K562 treated with DMSO at 1 percent for 4 hours (cell line): ENCODE data around the gene PER1. TPM values are rescaled to one million over a fixed set of nuclear protein-coding genes. Genes with fewer than 3 reads are reported as not detected.

Source experiments
- total RNA-seq: library from RNA; unstranded; fragments of 300-600 nt; gene quantifications from 2 replicates; pipeline ENCODE4 v1.2.3, GENCODE V29; 2022; ENCODE audit not compliant: insufficient read depth

Gene PER1
- total RNA-seq = 7.5 and 13.8 TPM in 2 replicates

GRCh38 chr17:8152112-8152775 is at the start of gene PER1:
TSS of gene PER1 (minus strand) at chr17:8152404. CDS start at chr17:8150706, 1,698 bp downstream.

GRCh38 chr17:8189711-8190477 is 37.7 kb upstream of the PER1 start, which contains the start of gene BORCS6:
TSS of gene BORCS6 (minus strand) at chr17:8190180. CDS start at chr17:8190140, 40 bp downstream.

GRCh38 chr17:8176197-8176940 is 24.2 kb upstream of the PER1 start, which contains the start of gene TMEM107:
TSS of gene TMEM107 (minus strand) at chr17:8176380. CDS start at chr17:8176286, 94 bp downstream.

GRCh38 chr17:8162233-8162996 is 10.2 kb upstream of the PER1 start, which contains the start of gene VAMP2:
TSS of gene VAMP2 (minus strand) at chr17:8162948. CDS start at chr17:8162879, 69 bp downstream.

GRCh38 chr17:8123695-8124349 is 28.4 kb downstream of the PER1 start, which contains the start of gene HES7:
TSS of gene HES7 (minus strand) at chr17:8124106. CDS start at chr17:8124084, 22 bp downstream.

GRCh38 chr17:8117980-8118768 is 34.0 kb downstream of the PER1 start, which contains the start of gene ALOXE3:
TSS of gene ALOXE3 (minus strand) at chr17:8118514. CDS start at chr17:8117990, 524 bp downstream.

Other genes with a start within 250 kb of the PER1 start
- 0.99 and 8.4 TPM in 2 replicates for gene RNF227, start 236.1 kb downstream of the PER1 start, total RNA-seq
- 0.51 and 2.6 TPM in 2 replicates for gene KCNAB3, start 222.5 kb downstream of the PER1 start, total RNA-seq
- 103 and 117 TPM in 2 replicates for gene TRAPPC1, start 220.5 kb downstream of the PER1 start, total RNA-seq
- 17.7 and 26.8 TPM in 2 replicates for gene CNTROB, start 220.2 kb downstream of the PER1 start, total RNA-seq
- gene GUCY2D, start 149.8 kb downstream of the PER1 start, total RNA-seq = not detected in 2 replicates
- not detected in 2 replicates for gene ALOX15B, start 113.3 kb downstream of the PER1 start, total RNA-seq
- gene ALOX12B, start 64.7 kb downstream of the PER1 start, total RNA-seq = not detected in 2 replicates
- not detected in 2 replicates for gene ALOXE3, start 33.9 kb downstream of the PER1 start, total RNA-seq
- 1.7 TPM in 1 of 2 replicates, not detected in the other for gene HES7, start 28.3 kb downstream of the PER1 start, total RNA-seq
- 40.3 and 40.9 TPM in 2 replicates for gene VAMP2, start 10.5 kb upstream of the PER1 start, total RNA-seq
- gene TMEM107, start 24.0 kb upstream of the PER1 start, total RNA-seq = 7.7 and 11.9 TPM in 2 replicates
- 5.2 and 6.4 TPM in 2 replicates for gene BORCS6, start 37.8 kb upstream of the PER1 start, total RNA-seq
- gene AURKB, start 58.2 kb upstream of the PER1 start, total RNA-seq = 125 and 132 TPM in 2 replicates
- 3.3 and 8.0 TPM in 2 replicates for gene CTC1, start 95.7 kb upstream of the PER1 start, total RNA-seq
- 7.0 and 10.4 TPM in 2 replicates for gene PFAS, start 96.9 kb upstream of the PER1 start, total RNA-seq
- 19.4 and 26.5 TPM in 2 replicates for gene RANGRF, start 136.3 kb upstream of the PER1 start, total RNA-seq
- 2.8 and 4.8 TPM in 2 replicates for gene SLC25A35, start 143.0 kb upstream of the PER1 start, total RNA-seq
- not detected in 2 replicates for gene ARHGEF15, start 157.8 kb upstream of the PER1 start, total RNA-seq
- gene ODF4, start 187.4 kb upstream of the PER1 start, total RNA-seq = not detected in 2 replicates
- 5,727 and 6,372 TPM in 2 replicates for gene RPL26, start 230.8 kb upstream of the PER1 start, total RNA-seq
- not detected in 2 replicates for gene RNF222, start 245.4 kb upstream of the PER1 start, total RNA-seq